ENCODE data around the gene PIR.

PIR gene

GRCh38 chrX:15366506-15367352 lies 126.4 kb downstream of the PIR start:
- no peak for ATAC-seq
- Mint-ChIP-seq H3K27me3 (peaks cover 39% of the 10 kb centered on the region), H3K27ac (no peak overlapping the region), H3K9me3 (no peaks in the 10 kb centered on the region), H3K36me3 (no peaks in the 10 kb centered on the region), H3K4me3 (no peak overlapping the region), H3K4me1 (peaks cover 6% of the 10 kb centered on the region)

- no peaks in the 10 kb centered on the region for H3K4me1 Mint-ChIP-seq
- no peak overlapping the region for H3K4me3 Mint-ChIP-seq
- H3K9me3 Mint-ChIP-seq = no peaks in the 10 kb centered on the region
- no peak for ATAC-seq
- H3K27ac Mint-ChIP-seq = no peak overlapping the region
- peaks cover 16% of the 10 kb centered on the region for H3K27me3 Mint-ChIP-seq
- no peaks in the 10 kb centered on the region for H3K36me3 Mint-ChIP-seq
These were observed 133.4 kb downstream of the PIR start for GRCh38 chrX:15359701-15360100.

- H3K36me3 Mint-ChIP-seq = no peaks in the 10 kb centered on the region
- peaks cover 10% of the 10 kb centered on the region for H3K27me3 Mint-ChIP-seq
- no peak for ATAC-seq
- no peak overlapping the region for H3K4me3 Mint-ChIP-seq
- no peaks in the 10 kb centered on the region for H3K4me1 Mint-ChIP-seq
- no peak overlapping the region for H3K27ac Mint-ChIP-seq
- no peaks in the 10 kb centered on the region for H3K9me3 Mint-ChIP-seq
These were observed 134.6 kb downstream of the PIR start for GRCh38 chrX:15358533-15358932.

- peaks cover 10% of the 10 kb centered on the region for H3K27me3 Mint-ChIP-seq
- no peaks in the 10 kb centered on the region for H3K36me3 Mint-ChIP-seq
- H3K4me1 Mint-ChIP-seq = no peaks in the 10 kb centered on the region
These were observed 136.7 kb downstream of the PIR start for GRCh38 chrX:15356444-15356843.

GRCh38 chrX:15350329-15350996 lies 142.7 kb downstream of the PIR start:
- no peak for ATAC-seq
- Mint-ChIP-seq H3K27me3 (no peaks in the 10 kb centered on the region), H3K27ac (no peak overlapping the region), H3K36me3 (no peaks in the 10 kb centered on the region), H3K4me3 (no peak overlapping the region), H3K4me1 (peaks cover 7% of the 10 kb centered on the region), H3K9me3 (no peaks in the 10 kb centered on the region)

More at GRCh38 chrX:15356444-15356843, 136.7 kb downstream of the PIR start:
- no peaks in the 10 kb centered on the region for H3K9me3 Mint-ChIP-seq
- H3K27ac Mint-ChIP-seq = no peak overlapping the region
- no peak for ATAC-seq
- no peak overlapping the region for H3K4me3 Mint-ChIP-seq

- Mint-ChIP-seq H3K4me1 (peaks cover 7% of the 10 kb centered on the region), H3K4me3 (no peak overlapping the region), H3K27ac (no peak overlapping the region), H3K27me3 (peaks cover 3% of the 10 kb centered on the region), H3K9me3 (no peaks in the 10 kb centered on the region), H3K36me3 (no peaks in the 10 kb centered on the region)
- no peak for ATAC-seq
These were observed 144.1 kb downstream of the PIR start for GRCh38 chrX:15349046-15349445.

- Mint-ChIP-seq H3K36me3 (no peaks in the 10 kb centered on the region), H3K9me3 (no peaks in the 10 kb centered on the region), H3K27ac (no peak overlapping the region), H3K4me1 (peaks cover 7% of the 10 kb centered on the region), H3K27me3 (peaks cover 8% of the 10 kb centered on the region), H3K4me3 (no peak overlapping the region)
- ATAC-seq = no peak
These were observed 147.2 kb downstream of the PIR start for GRCh38 chrX:15345976-15346375.

- H3K27ac Mint-ChIP-seq = no peak overlapping the region
- no peaks in the 10 kb centered on the region for H3K9me3 Mint-ChIP-seq
- no peak overlapping the region for H3K4me3 Mint-ChIP-seq
- ATAC-seq = no peak
- H3K27me3 Mint-ChIP-seq = peaks cover 8% of the 10 kb centered on the region
- no peaks in the 10 kb centered on the region for H3K4me1 Mint-ChIP-seq
- no peaks in the 10 kb centered on the region for H3K36me3 Mint-ChIP-seq
These were observed 149.0 kb downstream of the PIR start for GRCh38 chrX:15344106-15344505.

- Mint-ChIP-seq H3K36me3 (no peaks in the 10 kb centered on the region), H3K9me3 (no peaks in the 10 kb centered on the region), H3K4me3 (no peak overlapping the region), H3K4me1 (no peaks in the 10 kb centered on the region), H3K27me3 (peaks cover 8% of the 10 kb centered on the region), H3K27ac (no peak overlapping the region)
- ATAC-seq = no peak
These were observed 150.1 kb downstream of the PIR start for GRCh38 chrX:15343075-15343476.

- H3K27me3 Mint-ChIP-seq = peaks cover 8% of the 10 kb centered on the region
- no peak overlapping the region for H3K27ac Mint-ChIP-seq
- no peaks in the 10 kb centered on the region for H3K36me3 Mint-ChIP-seq
- no peak for ATAC-seq
- H3K4me1 Mint-ChIP-seq = peaks cover 7% of the 10 kb centered on the region
- no peak overlapping the region for H3K4me3 Mint-ChIP-seq
- no peaks in the 10 kb centered on the region for H3K9me3 Mint-ChIP-seq
These were observed 152.3 kb downstream of the PIR start for GRCh38 chrX:15340867-15341266.

- peak; percentile 26 for ATAC-seq
These were observed 157.1 kb downstream of the PIR start for GRCh38 chrX:15336023-15336413.

GRCh38 chrX:15335135-15336022 lies 157.8 kb downstream of the PIR start, which contains the start of gene PIGA:
Gene PIGA, minus strand, starts transcription at chrX:15335523. Its CDS starts 3,593 bp downstream, at chrX:15331930.
- peak; percentile 100 for ATAC-seq
- Mint-ChIP-seq H3K27ac (peak within 1 kb of the TSS; percentile 85), H3K4me3 (peak within 1 kb of the TSS; percentile 94), H3K9me3 (no peaks in the 10 kb centered on the region), H3K27me3 (no peaks in the 10 kb centered on the region), H3K36me3 (peaks cover 6% of the 10 kb centered on the region), H3K4me1 (peaks cover 13% of the 10 kb centered on the region)

More at GRCh38 chrX:15336023-15336413, 157.1 kb downstream of the PIR start:
- Mint-ChIP-seq H3K27me3 (no peaks in the 10 kb centered on the region), H3K27ac (peak overlapping the region; percentile 85), H3K36me3 (peaks cover 6% of the 10 kb centered on the region), H3K4me1 (peaks cover 13% of the 10 kb centered on the region), H3K9me3 (no peaks in the 10 kb centered on the region), H3K4me3 (peak overlapping the region; percentile 94)

All from stimulated activated memory B cell treated with anti-CD40 and anti-IgM and Interleukin-4, amounts not matched to agents 10 μg/mL and 1 μg/mL and 100 μg/mL, for 72 hours (primary cell).